ENCODE measurements around the gene TMOD4.
A peak's percentile ranks its signal among the peaks of the same experiment; 100 is the strongest.

The TMOD4 gene

DNA sequence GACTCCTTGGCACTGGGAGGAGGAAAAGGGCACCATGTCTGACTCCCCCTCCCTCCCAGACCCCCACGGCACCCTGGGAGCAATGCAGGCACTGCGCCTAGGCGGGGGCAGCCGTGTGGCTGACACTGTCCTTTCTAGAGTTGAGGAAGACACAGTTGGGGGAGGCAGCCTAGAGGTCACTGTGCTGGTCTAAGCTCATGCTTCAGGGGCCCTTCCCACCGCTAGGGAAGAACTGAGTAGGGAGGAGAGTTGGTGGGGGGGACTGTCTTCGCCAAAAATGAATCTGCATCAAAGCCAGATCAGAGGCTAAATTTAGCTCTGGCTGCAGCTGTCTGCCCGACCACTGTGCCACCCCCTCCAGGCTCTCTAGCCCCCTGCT is 32.7 kb downstream of the TMOD4 start:
- in situ Hi-C loops (cut with HindIII; ENCODE audit: low pct_ligation_motif_present, low sequenced_read_pairs), result no loop called here
- no peak overlapping the region for H3K27ac ChIP-seq

DNA sequence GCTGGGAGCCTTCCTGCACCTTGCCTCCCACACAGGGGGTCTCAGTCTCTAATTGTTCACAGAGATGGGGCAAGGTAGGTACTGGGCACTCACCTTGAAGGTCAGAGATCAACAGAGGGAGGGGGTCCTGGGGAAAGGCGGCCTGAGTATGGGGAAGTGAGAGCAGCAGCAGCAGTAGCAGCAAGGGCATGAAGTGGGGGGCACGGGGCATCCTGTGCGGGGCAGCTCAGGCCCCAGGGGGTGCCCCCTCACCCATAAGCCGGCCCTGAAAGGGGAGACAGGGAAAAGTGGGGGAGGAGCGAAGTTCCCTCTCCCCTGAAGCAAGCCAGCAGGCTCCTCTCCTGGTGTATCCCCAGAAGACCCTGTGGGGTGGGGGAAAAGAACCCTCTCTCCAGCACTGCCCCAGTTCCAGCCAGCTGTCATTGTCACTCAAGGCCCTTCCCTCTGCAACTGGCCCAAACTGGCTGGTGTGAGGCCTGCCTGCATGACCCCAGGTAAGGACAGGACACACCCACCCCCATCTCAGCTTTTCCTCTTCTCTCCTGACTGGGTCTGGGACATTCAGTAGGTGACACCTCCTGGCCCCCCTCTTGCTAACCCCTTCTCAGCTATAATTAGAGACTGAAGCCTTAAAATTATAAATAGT is 33.2 kb downstream of the TMOD4 start:
- Histone ChIP-seq H3K27ac (no peak overlapping the region), H3K36me3 (replicated peaks) (no peaks in the 10 kb centered on the region), H3K27me3 (replicated peaks) (no peaks in the 10 kb centered on the region), H3K4me3 (ENCODE audit: low read depth, low read length) (no peak overlapping the region)
- DNase-seq, result no peak
- in situ Hi-C loops (cut with HindIII; ENCODE audit: low pct_ligation_motif_present, low sequenced_read_pairs), result no loop called here
- TF ChIP-seq, protein P1, sequence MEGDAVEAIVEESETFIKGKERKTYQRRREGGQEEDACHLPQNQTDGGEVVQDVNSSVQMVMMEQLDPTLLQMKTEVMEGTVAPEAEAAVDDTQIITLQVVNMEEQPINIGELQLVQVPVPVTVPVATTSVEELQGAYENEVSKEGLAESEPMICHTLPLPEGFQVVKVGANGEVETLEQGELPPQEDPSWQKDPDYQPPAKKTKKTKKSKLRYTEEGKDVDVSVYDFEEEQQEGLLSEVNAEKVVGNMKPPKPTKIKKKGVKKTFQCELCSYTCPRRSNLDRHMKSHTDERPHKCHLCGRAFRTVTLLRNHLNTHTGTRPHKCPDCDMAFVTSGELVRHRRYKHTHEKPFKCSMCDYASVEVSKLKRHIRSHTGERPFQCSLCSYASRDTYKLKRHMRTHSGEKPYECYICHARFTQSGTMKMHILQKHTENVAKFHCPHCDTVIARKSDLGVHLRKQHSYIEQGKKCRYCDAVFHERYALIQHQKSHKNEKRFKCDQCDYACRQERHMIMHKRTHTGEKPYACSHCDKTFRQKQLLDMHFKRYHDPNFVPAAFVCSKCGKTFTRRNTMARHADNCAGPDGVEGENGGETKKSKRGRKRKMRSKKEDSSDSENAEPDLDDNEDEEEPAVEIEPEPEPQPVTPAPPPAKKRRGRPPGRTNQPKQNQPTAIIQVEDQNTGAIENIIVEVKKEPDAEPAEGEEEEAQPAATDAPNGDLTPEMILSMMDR (IDR thresholded peaks at IDR 0.05; ENCODE audit: low read depth, low read length, missing control alignments), result no peak

More for the DNA sequence above, 32.7 kb downstream of the TMOD4 start:
- DNase-seq, result no peak
- TF ChIP-seq, protein P1 (IDR thresholded peaks at IDR 0.05; ENCODE audit: low read depth, low read length, missing control alignments), result no peak
- no peak overlapping the region for H3K4me3 ChIP-seq (ENCODE audit: low read depth, low read length)
- H3K36me3 ChIP-seq (replicated peaks), result no peaks in the 10 kb centered on the region
- no peaks in the 10 kb centered on the region for H3K27me3 ChIP-seq (replicated peaks)

DNA sequence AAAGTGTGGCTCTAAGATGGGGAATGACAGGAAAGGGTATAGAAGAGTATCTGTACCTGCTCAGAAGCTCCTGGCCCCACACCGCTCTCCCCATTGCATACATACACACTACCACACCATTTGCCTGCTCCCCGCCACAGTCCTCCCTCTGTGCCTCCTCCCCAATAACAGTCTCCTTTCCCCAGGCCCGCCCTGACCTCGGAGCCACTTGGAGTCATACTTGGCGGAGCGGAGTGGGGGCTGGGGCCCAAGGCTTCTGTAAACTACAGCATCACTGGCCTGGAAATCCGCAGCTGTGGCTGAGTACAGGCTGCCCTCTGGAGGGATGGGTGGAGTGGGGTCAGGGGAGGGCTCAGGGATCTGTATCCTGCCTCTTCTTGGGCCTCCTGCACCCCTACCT is 38.0 kb downstream of the TMOD4 start:
- no peaks in the 10 kb centered on the region for H3K36me3 ChIP-seq (replicated peaks)
- H3K4me3 ChIP-seq (ENCODE audit: low read depth, low read length), result no peak overlapping the region
- H3K27ac ChIP-seq, result no peak overlapping the region
- no peaks in the 10 kb centered on the region for H3K27me3 ChIP-seq (replicated peaks)
- in situ Hi-C loops (cut with HindIII; ENCODE audit: low pct_ligation_motif_present, low sequenced_read_pairs), result no loop called here
- no peak for DNase-seq
- TF ChIP-seq, protein P1 (IDR thresholded peaks at IDR 0.05; ENCODE audit: low read depth, low read length, missing control alignments), result no peak

DNA sequence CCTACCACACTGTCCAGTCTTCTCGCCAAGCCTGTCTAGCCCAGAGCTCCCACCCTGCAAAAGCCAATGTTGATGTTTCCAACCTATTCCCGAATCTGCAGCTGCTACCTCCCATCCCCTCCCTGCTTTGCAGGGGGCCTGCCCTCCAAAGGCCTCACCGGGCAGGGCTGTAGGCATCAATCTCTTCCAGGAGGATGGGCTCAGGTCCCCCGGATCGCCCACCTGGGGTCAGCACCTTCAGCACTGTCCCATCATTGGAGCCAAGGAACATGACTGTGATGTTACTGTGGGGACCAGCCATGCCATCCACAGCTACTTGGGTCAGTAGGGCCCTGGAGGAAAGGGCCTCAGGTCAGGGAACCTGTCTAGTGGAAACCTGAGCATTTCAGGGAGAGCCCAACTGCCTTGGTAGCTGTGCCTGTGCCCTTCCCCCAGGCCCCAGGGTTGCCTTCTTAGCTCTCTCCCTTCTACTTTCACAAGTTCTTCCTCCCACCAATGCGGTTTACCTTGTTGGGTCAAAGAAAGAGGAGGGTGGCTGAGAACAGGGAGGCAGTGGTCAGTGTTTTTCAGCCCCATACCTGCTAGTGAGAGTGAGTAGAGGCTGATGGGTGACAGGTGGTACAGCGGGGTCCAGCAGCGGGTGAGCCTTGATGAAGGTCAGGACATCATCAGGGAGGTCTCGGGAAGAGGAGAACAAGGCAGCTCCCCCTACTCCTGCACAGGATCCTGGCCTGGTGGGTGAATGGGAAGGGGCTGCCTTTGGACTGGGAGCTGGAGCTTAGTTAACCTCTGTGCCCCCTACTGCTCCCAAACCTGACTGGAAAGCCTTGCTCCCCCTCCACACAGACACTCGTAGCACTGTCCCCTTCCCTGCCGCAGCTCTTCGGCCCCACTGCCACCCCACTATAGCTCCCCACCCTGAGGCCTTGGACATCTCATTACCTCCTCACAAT is 40.1 kb downstream of the TMOD4 start:
- in situ Hi-C loops (cut with HindIII; ENCODE audit: low pct_ligation_motif_present, low sequenced_read_pairs), result no loop called here
- H3K27me3 ChIP-seq (replicated peaks), result no peaks in the 10 kb centered on the region
- TF ChIP-seq, protein P1 (IDR thresholded peaks at IDR 0.05; ENCODE audit: low read depth, low read length, missing control alignments), result peak; percentile 21
- H3K36me3 ChIP-seq (replicated peaks), result no peaks in the 10 kb centered on the region
- H3K4me3 ChIP-seq (ENCODE audit: low read depth, low read length), result no peak overlapping the region
- no peak overlapping the region for H3K27ac ChIP-seq
- DNase-seq, result no peak

DNA sequence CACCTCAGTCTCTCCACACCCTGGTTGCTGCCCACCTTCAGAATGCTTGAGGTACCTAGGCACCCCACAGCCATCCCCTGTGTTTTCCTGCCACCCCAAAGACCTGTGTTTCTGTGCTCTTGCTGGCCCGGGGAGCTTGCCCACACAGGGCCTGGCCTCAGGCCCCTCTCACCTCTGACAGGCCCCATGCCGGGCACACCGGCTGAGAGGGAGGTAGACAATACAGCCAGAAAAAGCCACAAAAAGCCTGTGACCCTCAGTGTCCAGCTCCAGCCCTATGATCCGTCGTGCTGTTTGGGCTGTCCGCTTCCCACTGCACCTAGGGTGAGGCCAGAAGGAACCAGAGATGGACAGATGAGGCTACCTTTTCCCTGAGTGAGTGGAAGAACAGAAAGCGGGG is 40.8 kb downstream of the TMOD4 start:
- TF ChIP-seq, protein P1 (IDR thresholded peaks at IDR 0.05; ENCODE audit: low read depth, low read length, missing control alignments), result no peak
- H3K36me3 ChIP-seq (replicated peaks), result no peaks in the 10 kb centered on the region

More for the DNA sequence above, 40.8 kb downstream of the TMOD4 start:
- Histone ChIP-seq H3K27ac (no peak overlapping the region), H3K27me3 (replicated peaks) (no peaks in the 10 kb centered on the region), H3K4me3 (ENCODE audit: low read depth, low read length) (no peak overlapping the region)
- in situ Hi-C loops (cut with HindIII; ENCODE audit: low pct_ligation_motif_present, low sequenced_read_pairs), result no loop called here
- no peak for DNase-seq
